LNCAP (cell line): ENCODE results near the gene AMPH.

Experiments
- TF ChIP-seq, protein P1 (sequence below): fragments of 450-650 bp; IDR thresholded peaks from 2 replicates; pipeline ENCODE4 v1.5.1; 2017; ENCODE audit warnings: mild to moderate bottlenecking

AMPH gene

GRCh38 chr7:38367301-38367890 lies 263.8 kb downstream of the AMPH start:
- TF ChIP-seq, protein P1, sequence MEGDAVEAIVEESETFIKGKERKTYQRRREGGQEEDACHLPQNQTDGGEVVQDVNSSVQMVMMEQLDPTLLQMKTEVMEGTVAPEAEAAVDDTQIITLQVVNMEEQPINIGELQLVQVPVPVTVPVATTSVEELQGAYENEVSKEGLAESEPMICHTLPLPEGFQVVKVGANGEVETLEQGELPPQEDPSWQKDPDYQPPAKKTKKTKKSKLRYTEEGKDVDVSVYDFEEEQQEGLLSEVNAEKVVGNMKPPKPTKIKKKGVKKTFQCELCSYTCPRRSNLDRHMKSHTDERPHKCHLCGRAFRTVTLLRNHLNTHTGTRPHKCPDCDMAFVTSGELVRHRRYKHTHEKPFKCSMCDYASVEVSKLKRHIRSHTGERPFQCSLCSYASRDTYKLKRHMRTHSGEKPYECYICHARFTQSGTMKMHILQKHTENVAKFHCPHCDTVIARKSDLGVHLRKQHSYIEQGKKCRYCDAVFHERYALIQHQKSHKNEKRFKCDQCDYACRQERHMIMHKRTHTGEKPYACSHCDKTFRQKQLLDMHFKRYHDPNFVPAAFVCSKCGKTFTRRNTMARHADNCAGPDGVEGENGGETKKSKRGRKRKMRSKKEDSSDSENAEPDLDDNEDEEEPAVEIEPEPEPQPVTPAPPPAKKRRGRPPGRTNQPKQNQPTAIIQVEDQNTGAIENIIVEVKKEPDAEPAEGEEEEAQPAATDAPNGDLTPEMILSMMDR = no peak

- TF ChIP-seq, protein P1 = peak; percentile 43
Measured at GRCh38 chr7:38363379-38363778, 267.8 kb downstream of the AMPH start.

- TF ChIP-seq, protein P1 = no peak
Measured at GRCh38 chr7:38360776-38361175, 270.4 kb downstream of the AMPH start.

- TF ChIP-seq, protein P1 = peak; percentile 58
Measured at GRCh38 chr7:38359071-38359601, 272.0 kb downstream of the AMPH start.

- TF ChIP-seq, protein P1 = peak; percentile 67
Measured at GRCh38 chr7:38354271-38354851, 276.8 kb downstream of the AMPH start.

DNA sequence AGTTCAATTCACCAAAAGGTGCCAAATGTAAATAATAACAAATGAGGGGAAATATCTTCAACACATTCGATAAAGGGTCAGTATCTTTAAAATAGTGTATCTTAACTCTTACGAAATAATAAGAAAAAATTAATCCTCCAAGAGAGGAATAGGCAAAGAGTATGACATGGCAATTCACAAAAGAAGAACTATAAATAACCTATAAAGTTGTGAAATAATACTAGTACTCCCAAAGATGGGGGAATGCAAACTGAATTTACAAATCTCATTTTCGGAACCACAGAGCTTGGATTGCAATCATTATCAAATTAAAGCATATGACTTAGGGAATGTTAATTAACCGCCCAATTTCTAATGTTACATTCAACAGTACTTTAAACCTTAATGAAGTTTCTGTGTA lies 279.6 kb downstream of the AMPH start:
- TF ChIP-seq, protein P1 = no peak

- TF ChIP-seq, protein P1 = peak; percentile 42; the same call in 1 of the 2 replicates
Measured at GRCh38 chr7:38349869-38350583, 281.1 kb downstream of the AMPH start.
